ENCODE results near the gene RABEP1. TPM values are rescaled to one million over a fixed set of nuclear protein-coding genes. Genes with fewer than 3 reads are reported as not detected.
"Not testable (repeated sequence)": the region's sequence is repeated elsewhere in the genome, so short reads cannot be mapped to it uniquely, and the experiment has no call there.

Gene RABEP1, protein sequence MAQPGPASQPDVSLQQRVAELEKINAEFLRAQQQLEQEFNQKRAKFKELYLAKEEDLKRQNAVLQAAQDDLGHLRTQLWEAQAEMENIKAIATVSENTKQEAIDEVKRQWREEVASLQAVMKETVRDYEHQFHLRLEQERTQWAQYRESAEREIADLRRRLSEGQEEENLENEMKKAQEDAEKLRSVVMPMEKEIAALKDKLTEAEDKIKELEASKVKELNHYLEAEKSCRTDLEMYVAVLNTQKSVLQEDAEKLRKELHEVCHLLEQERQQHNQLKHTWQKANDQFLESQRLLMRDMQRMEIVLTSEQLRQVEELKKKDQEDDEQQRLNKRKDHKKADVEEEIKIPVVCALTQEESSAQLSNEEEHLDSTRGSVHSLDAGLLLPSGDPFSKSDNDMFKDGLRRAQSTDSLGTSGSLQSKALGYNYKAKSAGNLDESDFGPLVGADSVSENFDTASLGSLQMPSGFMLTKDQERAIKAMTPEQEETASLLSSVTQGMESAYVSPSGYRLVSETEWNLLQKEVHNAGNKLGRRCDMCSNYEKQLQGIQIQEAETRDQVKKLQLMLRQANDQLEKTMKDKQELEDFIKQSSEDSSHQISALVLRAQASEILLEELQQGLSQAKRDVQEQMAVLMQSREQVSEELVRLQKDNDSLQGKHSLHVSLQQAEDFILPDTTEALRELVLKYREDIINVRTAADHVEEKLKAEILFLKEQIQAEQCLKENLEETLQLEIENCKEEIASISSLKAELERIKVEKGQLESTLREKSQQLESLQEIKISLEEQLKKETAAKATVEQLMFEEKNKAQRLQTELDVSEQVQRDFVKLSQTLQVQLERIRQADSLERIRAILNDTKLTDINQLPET
- 38.4 and 50.9 TPM in 2 replicates for total RNA-seq (2014; rRNA removed; shearing (Covaris generic))
- polyA plus RNA-seq (2015; cell fraction: cytosol; rRNA removed) = 19.7 and 27.6 TPM in 2 replicates
- 19.7 and 27.9 TPM in 2 replicates for polyA plus RNA-seq (2015; cell fraction: nucleus; rRNA removed)

DNA sequence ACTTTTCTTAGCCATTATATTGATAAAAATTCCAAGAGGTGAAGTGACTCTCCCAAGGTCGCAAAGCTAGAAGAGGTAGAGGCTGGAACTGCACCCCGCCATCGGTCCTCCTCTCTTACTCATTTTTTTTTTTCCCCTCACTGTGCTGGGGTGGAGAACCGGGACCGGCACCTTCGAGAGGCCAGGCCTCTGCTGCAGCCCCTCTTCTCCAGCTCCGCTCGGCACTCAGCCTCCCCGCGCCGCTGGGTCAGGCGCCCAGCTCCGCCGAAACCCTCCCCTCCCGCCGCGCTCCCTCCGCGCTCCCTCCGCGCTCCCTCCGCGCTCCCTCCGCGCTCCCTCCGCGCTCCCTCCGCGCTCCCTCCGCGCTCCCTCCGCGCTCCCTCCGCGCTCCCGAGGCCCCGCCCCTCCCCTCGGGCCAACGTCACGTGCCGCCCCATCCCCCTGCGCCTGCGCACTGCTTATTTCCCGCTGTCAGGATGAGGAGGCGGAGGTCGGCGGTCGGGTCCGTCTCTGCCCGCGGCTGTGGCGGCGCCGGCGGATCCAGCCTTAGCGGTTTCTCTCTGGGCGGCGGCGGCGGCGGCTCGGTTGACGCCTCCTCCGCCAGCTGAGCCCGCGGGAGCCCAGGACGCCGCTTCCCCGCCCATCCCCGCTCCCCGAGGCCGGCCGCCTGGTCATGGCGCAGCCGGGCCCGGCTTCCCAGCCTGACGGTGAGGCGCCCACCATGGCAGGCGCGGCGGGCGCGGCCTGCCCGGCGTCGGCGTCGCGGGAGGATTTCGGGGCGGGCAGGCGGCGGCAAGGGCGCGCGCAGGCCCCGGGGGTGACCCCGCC is at the start of gene RABEP1:
Gene RABEP1 (plus strand): TSS at position 471 of the 828 bp plus-strand sequence. CDS start 203 bp downstream, at position 674.
- in situ Hi-C loops (cut with HindIII; ENCODE audit: low pct_unique_long_range_greater_than_20kb, low sequenced_read_pairs) = no loop called here
- DNase-seq (ENCODE audit: low read depth, low spot score) = peak; percentile 84

DNA sequence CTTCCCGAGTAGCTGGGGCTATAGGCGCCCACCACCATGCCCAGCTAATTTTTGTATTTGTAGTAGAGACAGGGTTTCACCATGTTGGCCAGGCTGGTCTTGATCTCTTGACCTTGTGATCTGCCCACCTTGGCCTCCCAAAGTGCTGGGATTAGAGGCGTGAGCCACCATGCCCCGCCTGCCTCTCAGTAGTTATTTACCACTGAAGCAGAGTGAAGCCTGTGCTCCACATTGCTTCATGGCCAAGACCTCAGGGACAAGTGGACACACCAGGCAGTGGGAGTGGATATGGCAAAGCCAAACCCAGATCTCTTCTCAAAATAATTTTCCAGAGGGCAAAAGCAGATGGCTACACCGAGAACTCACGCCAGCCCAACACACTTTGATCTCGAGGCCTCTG is 48.6 kb upstream of the RABEP1 start:
- in situ Hi-C loops (cut with HindIII; ENCODE audit: low pct_unique_long_range_greater_than_20kb, low sequenced_read_pairs); DNase-seq (ENCODE audit: low read depth, low spot score): not testable (repeated sequence)

DNA sequence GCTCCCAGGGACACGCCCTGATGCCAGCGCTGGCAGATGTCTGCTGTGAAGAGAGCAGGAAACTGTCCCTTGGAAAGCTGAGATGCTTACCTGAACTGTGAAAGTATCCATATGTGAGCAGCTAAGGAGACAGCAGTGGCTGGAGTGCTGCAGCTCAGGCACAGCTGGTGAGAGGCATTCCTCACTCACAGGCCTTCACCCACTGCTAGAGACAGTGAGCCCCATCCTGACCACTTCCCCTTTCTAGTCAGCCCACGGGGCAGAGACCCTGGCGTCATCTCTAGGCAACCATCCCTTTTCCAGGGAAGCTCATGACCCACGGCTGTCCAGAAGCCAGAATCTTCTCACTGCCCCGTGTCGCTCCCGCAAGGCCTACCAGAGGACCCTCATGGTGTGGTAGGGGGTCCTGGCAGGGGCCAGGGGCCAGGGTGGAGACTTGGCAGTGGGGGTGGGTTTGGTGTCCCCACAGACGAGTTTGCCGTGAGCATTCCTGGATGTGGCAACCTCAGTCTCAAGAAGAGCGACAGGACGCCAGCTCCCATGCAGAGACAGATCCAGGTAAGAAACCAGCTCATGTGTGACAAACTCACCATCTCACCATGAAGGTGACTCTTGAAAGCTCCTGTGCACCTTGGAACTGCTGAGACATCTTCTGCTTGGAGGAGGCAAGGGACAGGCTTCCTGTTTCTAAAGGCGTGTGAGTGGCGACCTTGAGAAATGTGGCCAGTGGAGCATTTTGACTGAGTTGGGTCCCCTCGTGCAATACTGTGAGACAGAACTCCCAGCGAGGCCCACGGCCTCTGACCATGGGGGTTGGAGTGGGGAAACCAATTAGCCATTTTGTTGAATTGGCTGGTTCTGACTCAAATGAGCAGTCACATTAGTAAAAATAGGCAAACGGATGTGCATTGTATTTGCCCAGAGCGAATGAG is 47.2 kb upstream of the RABEP1 start, which contains the start of gene SCIMP:
Gene SCIMP (minus strand): TSS at position 216 of the 932 bp plus-strand sequence. CDS start 105 bp downstream, at position 111.
- DNase-seq (ENCODE audit: low read depth, low spot score) = no peak
- in situ Hi-C loops (cut with HindIII; ENCODE audit: low pct_unique_long_range_greater_than_20kb, low sequenced_read_pairs) = no loop called here

DNA sequence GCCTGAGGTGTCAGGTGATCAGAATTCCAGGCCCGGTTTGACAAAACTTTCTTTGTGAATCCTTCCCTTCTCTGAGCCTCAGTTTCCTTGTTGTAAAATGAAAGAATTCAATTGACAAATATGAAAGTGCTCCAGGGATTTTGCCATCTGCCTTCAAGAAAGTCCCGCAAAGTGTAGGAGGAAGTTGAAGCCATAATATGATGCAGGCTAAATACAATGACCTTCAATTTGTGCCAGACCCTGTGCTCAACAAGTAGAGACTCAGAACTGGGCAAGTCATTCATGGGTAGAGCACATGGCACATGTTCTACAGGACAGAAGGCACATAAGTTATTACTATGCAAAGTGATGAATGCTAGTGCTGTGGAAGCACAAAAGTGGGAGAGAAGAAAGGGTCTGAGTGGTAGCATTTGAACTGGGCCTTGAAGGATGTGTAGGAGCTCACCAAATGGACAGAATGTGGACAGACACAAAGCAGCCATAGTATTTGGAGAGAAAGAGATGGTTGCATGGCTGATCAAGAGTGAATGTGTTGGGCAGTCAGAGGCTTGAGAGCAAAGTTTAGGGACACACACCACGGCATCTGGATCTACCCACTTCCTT is 45.0 kb upstream of the RABEP1 start:
- in situ Hi-C loops (cut with HindIII; ENCODE audit: low pct_unique_long_range_greater_than_20kb, low sequenced_read_pairs) = no loop called here
- DNase-seq (ENCODE audit: low read depth, low spot score) = peak; percentile 96

DNA sequence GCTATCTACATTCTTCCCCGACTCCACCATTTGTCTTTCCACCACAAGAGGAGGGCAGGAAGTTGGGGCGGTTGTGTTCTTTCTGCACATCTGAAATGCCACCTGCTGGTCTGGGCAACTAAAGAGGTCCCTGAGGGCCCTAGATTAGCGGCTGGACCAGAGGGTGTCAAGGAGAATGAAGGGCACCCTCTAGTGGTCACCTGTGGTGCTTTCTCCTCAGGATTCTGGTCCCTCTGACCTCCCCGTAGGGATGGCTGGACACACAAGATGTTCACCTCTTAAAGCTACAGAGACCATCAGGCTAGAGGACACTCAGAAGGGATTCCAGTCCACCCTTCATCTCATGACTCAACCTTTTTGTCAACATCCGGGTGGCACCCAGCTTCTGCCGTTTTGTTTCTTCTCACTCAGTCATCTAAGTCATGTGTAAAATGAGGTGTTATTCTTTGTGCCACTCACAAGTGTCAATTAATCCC is 44.5 kb upstream of the RABEP1 start:
- peak; percentile 94 for DNase-seq (ENCODE audit: low read depth, low spot score)
- in situ Hi-C loops (cut with HindIII; ENCODE audit: low pct_unique_long_range_greater_than_20kb, low sequenced_read_pairs) = no loop called here

DNA sequence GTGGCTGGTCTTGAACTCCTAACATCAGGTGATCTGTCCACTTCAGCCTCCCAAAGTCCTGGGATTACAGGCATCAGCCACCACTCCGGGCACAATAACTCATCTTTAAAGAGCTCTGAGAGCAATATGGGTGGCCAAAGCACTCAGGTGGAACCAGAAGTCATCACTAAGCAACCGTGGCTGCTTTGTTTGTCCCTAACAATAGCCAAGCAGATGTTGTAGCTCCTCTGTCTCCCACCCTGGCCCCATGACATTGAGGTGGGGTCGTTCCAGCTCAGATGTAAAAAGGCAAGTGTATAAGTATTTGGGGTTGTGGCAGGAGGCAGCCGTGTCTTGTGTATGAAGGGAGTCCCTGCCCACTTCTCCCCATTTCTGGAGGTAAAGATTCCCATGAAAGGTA is 43.8 kb upstream of the RABEP1 start:
- no peak for DNase-seq (ENCODE audit: low read depth, low spot score)
- in situ Hi-C loops (cut with HindIII; ENCODE audit: low pct_unique_long_range_greater_than_20kb, low sequenced_read_pairs) = no loop called here

DNA sequence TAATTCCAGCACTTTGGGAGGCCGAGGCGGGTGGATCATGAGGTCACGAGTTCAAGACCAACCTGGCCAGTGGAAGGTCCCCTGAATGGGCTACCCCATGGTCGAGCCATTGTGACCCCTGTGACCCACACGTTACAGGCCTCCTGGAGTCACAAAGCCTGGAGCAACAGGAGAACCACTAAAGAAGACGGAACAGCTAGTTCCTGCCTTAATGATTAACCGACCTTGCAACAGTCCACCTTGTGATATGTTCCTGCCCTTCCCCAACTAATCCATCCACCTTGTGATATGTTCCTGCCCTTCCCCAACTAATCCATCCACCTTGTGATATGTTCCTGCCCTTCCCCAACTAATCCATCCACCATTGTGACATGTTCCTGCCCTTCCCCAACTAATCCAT is 42.3 kb upstream of the RABEP1 start:
- DNase-seq (ENCODE audit: low read depth, low spot score); in situ Hi-C loops (cut with HindIII; ENCODE audit: low pct_unique_long_range_greater_than_20kb, low sequenced_read_pairs): not testable (repeated sequence)

DNA sequence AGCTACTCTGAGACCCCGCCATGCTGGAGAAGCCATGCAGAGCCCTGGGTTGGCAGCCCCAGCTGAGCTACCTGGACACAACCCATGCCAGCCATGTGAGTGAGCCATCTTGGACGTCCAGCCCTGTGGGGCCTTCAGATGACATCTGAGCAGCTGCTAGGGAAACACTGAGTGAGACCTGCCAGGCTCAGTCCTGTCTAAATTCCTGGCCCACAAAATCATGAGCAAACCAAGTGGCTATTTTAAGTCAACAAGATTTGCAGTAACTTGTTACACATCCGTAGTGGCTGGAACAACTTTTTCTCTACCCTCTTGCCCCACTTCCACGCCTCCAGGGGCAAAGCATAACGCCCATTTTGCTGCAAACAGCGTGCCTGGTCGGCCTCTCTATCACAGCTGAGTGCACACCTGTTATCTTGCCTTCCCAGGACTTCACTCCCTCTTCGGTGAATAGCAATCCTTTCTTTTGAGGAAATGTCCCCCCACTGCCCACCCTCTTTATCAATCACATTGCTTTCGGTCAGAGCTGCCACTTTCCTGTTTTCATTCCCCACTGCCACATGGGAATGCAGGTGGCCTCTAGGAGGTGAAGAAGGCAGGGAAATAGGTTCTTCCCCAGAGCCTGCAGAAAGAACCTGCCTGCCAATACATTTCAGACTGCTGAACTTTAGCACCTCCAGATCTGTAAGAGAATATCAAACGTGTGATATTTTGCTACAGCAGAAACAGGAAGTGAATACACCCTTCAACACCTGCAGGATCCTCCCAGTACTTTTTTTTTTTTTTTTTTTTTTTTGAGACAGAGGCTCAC is 40.0 kb upstream of the RABEP1 start:
- no peak for DNase-seq (ENCODE audit: low read depth, low spot score)
- in situ Hi-C loops (cut with HindIII; ENCODE audit: low pct_unique_long_range_greater_than_20kb, low sequenced_read_pairs) = no loop called here

DNA sequence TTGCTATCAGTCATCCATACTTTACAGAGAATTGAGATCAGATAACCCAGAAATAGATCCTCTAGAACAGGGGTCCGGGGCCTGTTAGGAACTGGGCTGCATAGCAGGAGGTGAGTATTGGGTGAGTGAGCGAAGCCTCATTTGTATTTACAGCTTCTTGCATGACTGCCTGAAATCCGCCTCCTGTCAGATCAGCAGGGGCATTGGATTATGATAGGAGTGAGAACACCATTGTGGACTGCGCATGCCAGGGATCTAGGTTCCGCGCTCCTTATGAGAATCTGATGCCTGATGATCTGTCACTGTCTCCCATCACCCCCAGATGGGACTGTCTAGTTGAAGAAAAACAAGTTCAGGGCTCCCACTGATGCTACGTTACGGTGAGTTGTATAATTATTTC is 34.5 kb upstream of the RABEP1 start:
- DNase-seq (ENCODE audit: low read depth, low spot score) = no peak
- in situ Hi-C loops (cut with HindIII; ENCODE audit: low pct_unique_long_range_greater_than_20kb, low sequenced_read_pairs) = no loop called here

DNA sequence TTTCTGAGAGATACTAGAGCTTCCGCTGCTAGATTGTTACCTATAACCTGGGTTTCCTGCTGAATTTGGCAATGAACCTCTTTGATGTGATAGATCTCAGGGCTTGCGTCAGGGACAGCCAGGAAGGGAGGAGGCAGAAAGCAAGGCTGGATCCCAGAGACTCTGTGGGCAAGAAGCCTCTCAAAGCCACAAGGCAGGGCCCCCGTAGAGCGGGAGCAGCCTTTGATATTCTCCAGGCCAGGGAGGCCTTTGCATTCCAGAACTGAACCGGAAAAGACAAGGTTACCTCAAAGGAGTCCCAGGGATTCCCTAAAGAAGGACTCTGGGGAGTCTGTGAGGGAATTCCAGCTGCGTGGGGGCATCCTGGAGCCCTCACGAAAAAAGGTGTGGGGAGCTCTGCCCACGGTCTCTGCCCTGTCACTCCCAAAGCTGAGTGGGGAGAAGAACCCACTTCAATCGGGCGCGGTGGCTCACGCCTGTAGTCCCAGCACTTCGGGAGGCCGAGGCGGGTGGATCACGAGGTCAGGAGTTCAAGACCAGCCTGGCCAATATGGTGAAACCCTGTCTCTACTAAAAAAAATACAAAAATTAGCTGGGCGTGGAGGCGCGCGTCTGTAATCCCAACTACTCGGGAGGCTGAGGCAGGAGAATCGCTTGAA is 33.1 kb upstream of the RABEP1 start:
- in situ Hi-C loops (cut with HindIII; ENCODE audit: low pct_unique_long_range_greater_than_20kb, low sequenced_read_pairs) = no loop called here
- DNase-seq (ENCODE audit: low read depth, low spot score) = no peak

DNA sequence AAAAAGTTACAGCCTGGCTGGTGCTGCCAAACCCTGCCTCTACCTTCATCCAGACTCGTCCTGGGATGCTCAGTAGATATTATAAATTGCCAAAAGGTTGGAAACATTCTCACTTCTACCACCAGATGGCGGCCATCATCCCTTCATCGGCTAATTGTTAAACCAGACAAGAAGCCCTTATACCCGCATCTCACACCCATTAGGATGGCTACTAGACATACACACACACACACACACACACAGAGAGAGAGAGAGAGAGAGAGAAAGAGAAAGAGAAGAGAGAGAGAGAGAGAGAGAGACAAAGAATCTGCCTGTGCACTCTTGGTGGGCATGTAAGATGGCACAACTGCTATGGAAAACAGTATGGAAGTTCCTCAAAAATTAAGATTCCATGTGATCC is 32.5 kb upstream of the RABEP1 start:
- peak; percentile 91 for DNase-seq (ENCODE audit: low read depth, low spot score)
- in situ Hi-C loops (cut with HindIII; ENCODE audit: low pct_unique_long_range_greater_than_20kb, low sequenced_read_pairs) = no loop called here

DNA sequence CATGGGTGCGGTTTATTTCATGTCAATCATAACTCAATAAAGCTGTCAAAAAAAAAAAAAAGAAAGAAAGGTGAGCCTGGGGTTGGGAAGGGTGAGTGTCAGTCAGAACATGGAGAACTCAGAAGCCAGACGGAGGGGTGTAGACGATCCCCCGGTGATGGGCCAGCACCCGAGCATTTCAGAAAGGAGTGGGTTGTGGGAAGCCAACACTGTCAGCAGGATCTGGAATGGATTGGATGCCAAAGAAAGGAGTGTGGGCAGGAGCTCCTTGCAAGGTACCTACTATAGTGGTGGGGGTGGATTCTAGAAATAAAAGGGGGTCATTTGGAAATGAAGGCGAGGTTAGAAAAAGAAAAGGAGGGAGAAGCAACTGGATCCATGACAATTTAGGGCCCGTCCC is 27.7 kb upstream of the RABEP1 start:
- in situ Hi-C loops (cut with HindIII; ENCODE audit: low pct_unique_long_range_greater_than_20kb, low sequenced_read_pairs) = no loop called here
- no peak for DNase-seq (ENCODE audit: low read depth, low spot score)

DNA sequence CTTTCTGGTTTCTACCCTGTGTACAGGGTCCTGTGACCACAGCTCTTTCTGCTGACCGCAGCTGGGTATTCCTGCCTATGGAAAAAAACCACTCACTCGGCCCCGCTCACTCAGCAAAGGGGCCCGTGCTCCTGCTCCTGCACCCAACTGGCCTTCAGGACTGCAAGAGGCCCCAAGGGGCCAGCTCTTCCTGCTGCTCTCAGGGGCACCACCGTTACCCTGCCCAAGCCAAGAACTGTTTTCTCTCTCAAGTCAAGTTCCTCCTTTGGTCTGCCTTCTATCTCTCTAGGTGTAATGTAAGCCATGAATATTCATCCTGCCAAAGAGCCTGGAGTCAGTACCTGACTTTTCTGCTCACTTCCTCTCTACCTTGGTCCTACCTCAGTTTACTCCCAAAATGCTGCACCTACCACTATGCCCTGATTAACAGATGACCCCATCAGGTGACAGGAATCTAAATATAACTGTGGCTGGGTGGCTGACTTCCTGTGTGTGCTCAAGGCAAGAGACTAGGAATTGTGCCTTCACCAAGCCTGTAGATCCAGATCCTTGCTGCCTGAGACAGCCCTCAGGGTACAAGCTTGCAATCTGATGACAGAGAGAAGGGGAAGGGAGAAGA is 27.1 kb upstream of the RABEP1 start:
- in situ Hi-C loops (cut with HindIII; ENCODE audit: low pct_unique_long_range_greater_than_20kb, low sequenced_read_pairs) = no loop called here
- peak; percentile 31 for DNase-seq (ENCODE audit: low read depth, low spot score)

DNA sequence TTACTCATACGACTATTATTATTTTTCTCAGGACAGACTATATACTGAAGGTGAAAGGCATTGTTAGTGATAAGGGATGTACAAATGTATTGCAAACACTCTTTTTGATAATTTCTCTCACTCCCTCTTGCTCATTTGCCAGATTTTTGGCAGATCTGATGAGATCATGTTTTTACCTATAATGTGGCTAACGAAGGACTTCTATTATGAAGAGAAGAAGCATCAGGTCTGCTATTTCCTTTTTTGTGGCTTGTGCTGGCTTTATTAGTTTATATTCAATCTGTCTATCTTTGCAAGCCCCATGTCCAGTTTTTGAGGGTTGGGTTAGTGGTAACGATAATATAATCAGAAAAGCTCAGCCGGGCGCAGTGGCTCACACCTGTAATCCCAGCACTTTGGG is 25.0 kb upstream of the RABEP1 start:
- in situ Hi-C loops (cut with HindIII; ENCODE audit: low pct_unique_long_range_greater_than_20kb, low sequenced_read_pairs) = no loop called here
- DNase-seq (ENCODE audit: low read depth, low spot score) = no peak

All from SK-MEL-5 (cell line).